D721Med (cell line): ENCODE data around the gene GOSR1.
"Not testable (repeated sequence)": the region's sequence is repeated elsewhere in the genome, so short reads cannot be mapped to it uniquely, and the experiment has no call there.

Source experiments
- DNase-seq: peaks from one replicate; pipeline ENCODE4 v3.0.0; 2011; ENCODE audit warnings: low spot score; ENCODE audit not compliant: insufficient read length
- FAIRE-seq: peaks from 2 replicates; lab custom pipeline; 2011; peaks lifted over from hg19 to GRCh38; lab: Jason Lieb, UNC
- CTCF ChIP-seq: IDR thresholded peaks from 2 replicates; pipeline ENCODE4 v1.5.1; 2012; ENCODE audit warnings: mild to moderate bottlenecking, control low read depth; ENCODE audit not compliant: insufficient read depth; ENCODE audit errors: missing control alignments

Gene GOSR1

GRCh38 chr17:30519707-30520106 is 42.5 kb downstream of the GOSR1 start:
- FAIRE-seq (no peak), DNase-seq (no peak)
- no peak for TF ChIP-seq CTCF

- DNase-seq (no peak), FAIRE-seq (no peak)
- TF ChIP-seq CTCF: no peak
Observed at GRCh38 chr17:30520436-30520835, 43.2 kb downstream of the GOSR1 start.

- no peak for FAIRE-seq
- no peak for DNase-seq
- TF ChIP-seq CTCF: no peak
Observed at GRCh38 chr17:30520882-30521281, 43.7 kb downstream of the GOSR1 start.

- no peak for DNase-seq
- no peak for FAIRE-seq
- TF ChIP-seq CTCF: no peak
Observed at GRCh38 chr17:30521766-30522165, 44.6 kb downstream of the GOSR1 start.

GRCh38 chr17:30523236-30523635 is 46.0 kb downstream of the GOSR1 start:
- FAIRE-seq, DNase-seq: not testable (repeated sequence)

- no peak for TF ChIP-seq CTCF
- DNase-seq (no peak), FAIRE-seq (no peak)
Observed at GRCh38 chr17:30524847-30525246, 47.6 kb downstream of the GOSR1 start.

- TF ChIP-seq CTCF: no peak
- FAIRE-seq (no peak), DNase-seq (no peak)
Observed at GRCh38 chr17:30526401-30526800, 49.2 kb downstream of the GOSR1 start.

GRCh38 chr17:30528701-30529100 is 51.5 kb downstream of the GOSR1 start:
- DNase-seq, FAIRE-seq: not testable (repeated sequence)
